A549 (cell line): ENCODE results near the gene RHOC. TPM values are rescaled to one million over a fixed set of nuclear protein-coding genes. Genes with fewer than 3 reads are reported as not detected.

Experiments used
- ATAC-seq, 2 experiments: fragments of 200-7000 bp in 1 of 2; fragments of >200 bp in 1 of 2; cut with Nextera tagmentation in 1 of 2; cut with Tn5 transposase in 1 of 2; 3 replicates each; pipeline versions ENCODE4 v1.8.0 to v1.9.1; 2018 to 2020; ENCODE audit warnings: mild to moderate bottlenecking in 1 of 2, moderate library complexity in 1 of 2
- CTCF ChIA-PET: fragments of 300-600 bp; sonication (Branson Sonifier 250); formaldehyde crosslinking; extraction: SDS; loops from one replicate; lab custom pipeline; 2021; ENCODE audit warnings: antibody characterized with exemption, inconsistent platforms; lab: Yijun Ruan, JAX
- POLR2A ChIA-PET: fragments of 350-600 bp; formaldehyde crosslinking; extraction: SDS; loops from one replicate; lab custom pipeline; 2021; ENCODE audit warnings: antibody characterized with exemption, inconsistent platforms; lab: Yijun Ruan, JAX
- DNase-seq, 2 experiments: peaks; one replicate each; pipeline versions ENCODE4 v3.0.0 to v3.0.0-alpha.2; 2011 to 2016; ENCODE audit warnings: low read depth in 1 of 2, low spot score in 1 of 2
- FAIRE-seq: peaks from 2 replicates; lab custom pipeline; 2011; peaks lifted over from hg19 to GRCh38; lab: Jason Lieb, UNC
- H3K27ac ChIP-seq, 2 experiments: fragments of >200 bp; sonication (Bioruptor Twin); formaldehyde crosslinking; 3 replicates each; pipeline ENCODE4 v1.5.1; 2016 to 2017
- H3K4me1 ChIP-seq: fragments of >200 bp; sonication (Bioruptor Twin); formaldehyde crosslinking; 3 replicates; pipeline ENCODE4 v1.6.1; 2016
- H3K4me2 ChIP-seq: fragments of >200 bp; sonication (Bioruptor Twin); formaldehyde crosslinking; 3 replicates; pipeline ENCODE4 v1.6.1; 2016
- H3K4me3 ChIP-seq: fragments of >200 bp; sonication (Bioruptor Twin); formaldehyde crosslinking; 3 replicates; pipeline ENCODE4 v1.5.1; 2016
- H3K9me3 ChIP-seq: fragments of >200 bp; sonication (Bioruptor Twin); formaldehyde crosslinking; 3 replicates; pipeline ENCODE4 v1.6.1; 2016
- CBX8 ChIP-seq: fragments of 200-600 bp; sonication (generic); IDR thresholded peaks from 2 replicates; pipeline ENCODE4 v1.6.1; 2016
- EHF ChIP-seq: fragments of 250-450 bp; sonication (Bioruptor Pico); IDR thresholded peaks from 2 replicates; pipeline ENCODE4 v1.5.0; 2020; ENCODE audit warnings: mild to moderate bottlenecking
- EP300 ChIP-seq, 2 experiments: fragments of >200 bp; sonication (Bioruptor Twin); formaldehyde crosslinking; IDR thresholded peaks; 2 replicates in 1 of 2; 3 replicates in 1 of 2; pipeline ENCODE4 v1.6.1; 2016 to 2017
- ESRRA ChIP-seq: fragments of 150-350 bp; IDR thresholded peaks from 2 replicates; pipeline ENCODE4 v1.6.1; 2014; ENCODE audit warnings: mild to moderate bottlenecking, low read length, borderline replicate concordance
- HEYL ChIP-seq: fragments of 250-450 bp; sonication (Bioruptor Pico); IDR thresholded peaks from 2 replicates; pipeline ENCODE4 v1.8.0; 2021; ENCODE audit warnings: mild to moderate bottlenecking, moderate library complexity
- HOXA7 ChIP-seq: fragments of 250-450 bp; sonication (Bioruptor Pico); IDR thresholded peaks from 2 replicates; pipeline ENCODE4 v1.5.0; 2020; ENCODE audit warnings: mild to moderate bottlenecking, moderate library complexity
- HOXB13 ChIP-seq: fragments of 250-450 bp; sonication (Bioruptor Pico); IDR thresholded peaks from 2 replicates; pipeline ENCODE4 v1.5.0; 2020; ENCODE audit warnings: low read depth, mild to moderate bottlenecking, moderate library complexity
- HOXB5 ChIP-seq: fragments of 250-450 bp; sonication (Bioruptor Pico); IDR thresholded peaks from 2 replicates; pipeline ENCODE4 v1.5.0; 2020; ENCODE audit warnings: mild to moderate bottlenecking, moderate library complexity
- JUNB ChIP-seq: fragments of >200 bp; sonication (Bioruptor Twin); formaldehyde crosslinking; IDR thresholded peaks from 2 replicates; pipeline ENCODE4 v1.6.1; 2016
- POLR2AphosphoS2 ChIP-seq: conservative IDR thresholded peaks from 2 replicates; pipeline ENCODE4 v1.6.1; 2012; ENCODE audit warnings: low read length, improper control_type of control experiment, inconsistent platforms
- RAD21 ChIP-seq, 2 experiments: fragments of >200 bp in 1 of 2; sonication (Bioruptor Twin) in 1 of 2; formaldehyde crosslinking in 1 of 2; IDR thresholded peaks in 1 of 2; conservative IDR thresholded peaks in 1 of 2; 2 replicates in 1 of 2; 3 replicates in 1 of 2; pipeline ENCODE4 v1.6.1; 2012 to 2018; ENCODE audit warnings: inconsistent platforms in 1 of 2
- RCOR1 ChIP-seq: fragments of 150-350 bp; IDR thresholded peaks from 2 replicates; pipeline ENCODE4 v1.6.1; 2014; ENCODE audit warnings: antibody characterized with exemption, low read length, low read depth
- RFX5 ChIP-seq: fragments of 450-650 bp; IDR thresholded peaks from 2 replicates; pipeline ENCODE4 v1.7.1; 2014; ENCODE audit warnings: antibody characterized with exemption, mild to moderate bottlenecking, moderate library complexity
- SMC3 ChIP-seq: fragments of >200 bp; sonication (Bioruptor Twin); formaldehyde crosslinking; IDR thresholded peaks from 3 replicates; pipeline ENCODE4 v1.6.1; 2018; ENCODE audit warnings: inconsistent platforms
- ZFP36 ChIP-seq: fragments of 450-650 bp; IDR thresholded peaks from 2 replicates; pipeline ENCODE4 v1.6.1; 2014; ENCODE audit warnings: borderline replicate concordance; ENCODE audit not compliant: partially characterized antibody
- ZNF302 ChIP-seq: fragments of 250-450 bp; sonication (Bioruptor Pico); IDR thresholded peaks from 2 replicates; pipeline ENCODE4 v1.9.0; 2021; ENCODE audit warnings: inconsistent platforms, mild to moderate bottlenecking, moderate library complexity
- ZSCAN20 ChIP-seq: fragments of 250-450 bp; sonication (Bioruptor Pico); IDR thresholded peaks from 2 replicates; pipeline ENCODE4 v1.8.0; 2022; ENCODE audit warnings: mild to moderate bottlenecking, moderate library complexity
- WGBS: methylation state at CpG from one replicate; pipeline ENCODE4 v1.1.6; 2017; ENCODE audit errors: missing lambda C conversion rate; 5-methylcytosine and 5-hydroxymethylcytosine counted together
- polyA plus RNA-seq, 4 experiments: library from polyadenylated mRNA; depleted of rRNA in 3 of 4; stranded (reverse); fragments of >200 nt; fragmentation: RNase III in 1 of 4; extraction: RNeasy Plus Mini Kit Qiagen cat#74134 plus additional on column Dnase treatment in 1 of 4; gene quantifications; 2 replicates in 3 of 4; 3 replicates in 1 of 4; pipeline ENCODE4 v1.2.3, GENCODE V29; 2011 to 2017
- TF ChIP-seq, protein P1 (sequence below): fragments of 250-450 bp; sonication (Bioruptor Pico); IDR thresholded peaks from 2 replicates; pipeline ENCODE4 v1.5.0; 2021; ENCODE audit warnings: mild to moderate bottlenecking, moderate library complexity, borderline replicate concordance
- TF ChIP-seq, protein P2 (sequence below): IDR thresholded peaks from 2 replicates; pipeline ENCODE4 v1.6.1; 2012
- TF ChIP-seq, protein P3 (sequence below): fragments of >200 bp; sonication (Bioruptor Twin); formaldehyde crosslinking; IDR thresholded peaks from 3 replicates; pipeline ENCODE4 v1.5.1; 2016
- TF ChIP-seq, protein P4 (sequence below): IDR thresholded peaks from 2 replicates; pipeline ENCODE4 v1.6.1; 2012
- TF ChIP-seq, protein P5 (sequence below): fragments of 450-650 bp; IDR thresholded peaks from 2 replicates; pipeline ENCODE4 v1.6.1; 2014; ENCODE audit warnings: antibody characterized with exemption
- TF ChIP-seq, protein P6 (sequence below): fragments of 150-350 bp; IDR thresholded peaks from 2 replicates; pipeline ENCODE4 v1.6.1; 2014; ENCODE audit warnings: low read depth, mild to moderate bottlenecking, low read length
- TF ChIP-seq, protein P7 (sequence below): fragments of 200-600 bp; sonication (generic); IDR thresholded peaks from 2 replicates; pipeline ENCODE4 v1.6.1; 2016; ENCODE audit warnings: antibody characterized with exemption, mild to moderate bottlenecking, moderate library complexity

RHOC gene
- polyA plus RNA-seq, 2 of the 4 experiments (the other 2 are of a cell fraction), result 255 to 296 TPM

DNA sequence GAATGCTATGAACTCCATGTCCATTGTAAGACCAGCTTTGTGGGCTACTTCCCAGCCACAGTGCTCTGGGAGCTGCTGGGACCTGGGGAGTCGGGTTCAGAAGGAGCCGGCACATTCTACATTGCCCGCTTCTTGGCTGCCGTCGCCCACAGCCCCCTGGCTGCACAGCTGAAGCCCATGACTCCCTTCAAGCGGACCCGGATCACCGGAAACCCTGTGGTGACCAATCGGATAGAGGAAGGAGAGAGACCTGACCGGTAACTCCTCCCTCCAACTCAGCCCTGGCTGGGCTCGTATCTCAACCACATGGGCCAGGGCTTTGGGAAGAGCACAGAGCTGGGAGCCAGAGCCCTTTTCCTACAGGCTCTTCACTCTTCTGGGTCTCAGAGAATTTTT, 17.1 kb downstream of the RHOC start:
- CTCF ChIA-PET, result interaction anchor here (0.6 kb wide), 1 partner anchor 299 kb away, joined by 3 read pairs; no protein-coding TSS in a partner anchor
- TF ChIP-seq EHF (no peak), POLR2AphosphoS2 (no peak), RCOR1 (no peak), CBX8 (no peak), ZFP36 (no peak), SMC3 (no peak), HOXB13 (CRISPR knock-in tag) (no peak), JUNB (no peak), ESRRA (no peak), ZNF302 (CRISPR knock-in tag) (no peak), ZSCAN20 (CRISPR knock-in tag) (no peak), HOXB5 (CRISPR knock-in tag) (no peak), HOXA7 (CRISPR knock-in tag) (no peak)
- TF ChIP-seq, protein P1, sequence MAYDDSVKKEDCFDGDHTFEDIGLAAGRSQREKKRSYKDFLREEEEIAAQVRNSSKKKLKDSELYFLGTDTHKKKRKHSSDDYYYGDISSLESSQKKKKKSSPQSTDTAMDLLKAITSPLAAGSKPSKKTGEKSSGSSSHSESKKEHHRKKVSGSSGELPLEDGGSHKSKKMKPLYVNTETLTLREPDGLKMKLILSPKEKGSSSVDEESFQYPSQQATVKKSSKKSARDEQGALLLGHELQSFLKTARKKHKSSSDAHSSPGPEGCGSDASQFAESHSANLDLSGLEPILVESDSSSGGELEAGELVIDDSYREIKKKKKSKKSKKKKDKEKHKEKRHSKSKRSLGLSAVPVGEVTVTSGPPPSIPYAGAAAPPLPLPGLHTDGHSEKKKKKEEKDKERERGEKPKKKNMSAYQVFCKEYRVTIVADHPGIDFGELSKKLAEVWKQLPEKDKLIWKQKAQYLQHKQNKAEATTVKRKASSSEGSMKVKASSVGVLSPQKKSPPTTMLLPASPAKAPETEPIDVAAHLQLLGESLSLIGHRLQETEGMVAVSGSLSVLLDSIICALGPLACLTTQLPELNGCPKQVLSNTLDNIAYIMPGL (CRISPR knock-in tag), result no peak
- TF ChIP-seq, protein P2, sequence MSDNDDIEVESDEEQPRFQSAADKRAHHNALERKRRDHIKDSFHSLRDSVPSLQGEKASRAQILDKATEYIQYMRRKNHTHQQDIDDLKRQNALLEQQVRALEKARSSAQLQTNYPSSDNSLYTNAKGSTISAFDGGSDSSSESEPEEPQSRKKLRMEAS, result no peak
- TF ChIP-seq, protein P3, sequence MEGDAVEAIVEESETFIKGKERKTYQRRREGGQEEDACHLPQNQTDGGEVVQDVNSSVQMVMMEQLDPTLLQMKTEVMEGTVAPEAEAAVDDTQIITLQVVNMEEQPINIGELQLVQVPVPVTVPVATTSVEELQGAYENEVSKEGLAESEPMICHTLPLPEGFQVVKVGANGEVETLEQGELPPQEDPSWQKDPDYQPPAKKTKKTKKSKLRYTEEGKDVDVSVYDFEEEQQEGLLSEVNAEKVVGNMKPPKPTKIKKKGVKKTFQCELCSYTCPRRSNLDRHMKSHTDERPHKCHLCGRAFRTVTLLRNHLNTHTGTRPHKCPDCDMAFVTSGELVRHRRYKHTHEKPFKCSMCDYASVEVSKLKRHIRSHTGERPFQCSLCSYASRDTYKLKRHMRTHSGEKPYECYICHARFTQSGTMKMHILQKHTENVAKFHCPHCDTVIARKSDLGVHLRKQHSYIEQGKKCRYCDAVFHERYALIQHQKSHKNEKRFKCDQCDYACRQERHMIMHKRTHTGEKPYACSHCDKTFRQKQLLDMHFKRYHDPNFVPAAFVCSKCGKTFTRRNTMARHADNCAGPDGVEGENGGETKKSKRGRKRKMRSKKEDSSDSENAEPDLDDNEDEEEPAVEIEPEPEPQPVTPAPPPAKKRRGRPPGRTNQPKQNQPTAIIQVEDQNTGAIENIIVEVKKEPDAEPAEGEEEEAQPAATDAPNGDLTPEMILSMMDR, result no peak
- 94% methylated on average over 8 of the region's 11 CpGs for WGBS

DNA sequence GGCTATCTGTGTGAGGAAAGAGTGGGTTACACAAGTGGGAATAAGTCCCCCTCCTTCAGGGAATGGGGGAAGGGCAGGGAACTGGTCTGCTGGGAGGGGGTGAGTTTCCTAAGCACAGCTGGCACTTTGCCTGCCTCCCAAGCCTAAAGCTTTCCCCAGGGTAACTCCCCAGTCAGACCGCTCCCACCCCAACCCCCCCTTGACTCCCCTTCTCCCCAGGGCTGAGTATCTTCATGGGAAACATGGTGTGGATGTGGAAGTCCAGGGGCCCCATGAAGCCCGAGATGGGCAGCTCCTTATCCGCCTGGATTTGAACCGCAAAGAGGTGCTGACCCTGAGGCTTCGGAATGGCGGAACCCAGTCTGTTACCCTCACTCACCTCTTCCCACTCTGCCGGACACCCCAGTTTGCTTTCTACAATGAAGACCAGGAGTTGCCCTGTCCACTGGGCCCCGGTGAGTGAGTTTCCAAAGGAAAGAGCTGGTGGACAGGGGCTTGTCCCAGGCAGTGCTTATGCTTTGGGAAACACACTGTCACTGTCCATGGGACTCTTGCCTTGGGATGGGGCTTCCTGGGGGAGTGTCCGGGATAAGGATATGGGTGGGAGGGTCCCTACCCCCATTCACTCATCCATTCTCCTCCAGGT, 17.6 kb downstream of the RHOC start:
- ATAC-seq, result no peak
- H3K4me1 ChIP-seq, result no peaks in the 10 kb centered on the region
- 75% methylated on average over 2 of the region's 9 CpGs for WGBS
- H3K4me3 ChIP-seq, result no peak overlapping the region
- DNase-seq, result no peak
- no peak overlapping the region for H3K27ac ChIP-seq
- POLR2A ChIA-PET, result no interaction called here
- no peaks in the 10 kb centered on the region for H3K9me3 ChIP-seq
- TF ChIP-seq EP300 (IDR thresholded peaks at IDR 0.05), result no peak
- no peak for TF ChIP-seq HOXB13 (CRISPR knock-in tag)
- TF ChIP-seq HEYL, result no peak
- TF ChIP-seq, protein P4, sequence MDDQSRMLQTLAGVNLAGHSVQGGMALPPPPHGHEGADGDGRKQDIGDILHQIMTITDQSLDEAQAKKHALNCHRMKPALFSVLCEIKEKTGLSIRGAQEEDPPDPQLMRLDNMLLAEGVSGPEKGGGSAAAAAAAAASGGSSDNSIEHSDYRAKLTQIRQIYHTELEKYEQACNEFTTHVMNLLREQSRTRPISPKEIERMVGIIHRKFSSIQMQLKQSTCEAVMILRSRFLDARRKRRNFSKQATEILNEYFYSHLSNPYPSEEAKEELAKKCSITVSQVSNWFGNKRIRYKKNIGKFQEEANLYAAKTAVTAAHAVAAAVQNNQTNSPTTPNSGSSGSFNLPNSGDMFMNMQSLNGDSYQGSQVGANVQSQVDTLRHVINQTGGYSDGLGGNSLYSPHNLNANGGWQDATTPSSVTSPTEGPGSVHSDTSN, result no peak
- TF ChIP-seq, protein P5, sequence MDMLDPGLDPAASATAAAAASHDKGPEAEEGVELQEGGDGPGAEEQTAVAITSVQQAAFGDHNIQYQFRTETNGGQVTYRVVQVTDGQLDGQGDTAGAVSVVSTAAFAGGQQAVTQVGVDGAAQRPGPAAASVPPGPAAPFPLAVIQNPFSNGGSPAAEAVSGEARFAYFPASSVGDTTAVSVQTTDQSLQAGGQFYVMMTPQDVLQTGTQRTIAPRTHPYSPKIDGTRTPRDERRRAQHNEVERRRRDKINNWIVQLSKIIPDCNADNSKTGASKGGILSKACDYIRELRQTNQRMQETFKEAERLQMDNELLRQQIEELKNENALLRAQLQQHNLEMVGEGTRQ, result no peak
- TF ChIP-seq, protein P6, sequence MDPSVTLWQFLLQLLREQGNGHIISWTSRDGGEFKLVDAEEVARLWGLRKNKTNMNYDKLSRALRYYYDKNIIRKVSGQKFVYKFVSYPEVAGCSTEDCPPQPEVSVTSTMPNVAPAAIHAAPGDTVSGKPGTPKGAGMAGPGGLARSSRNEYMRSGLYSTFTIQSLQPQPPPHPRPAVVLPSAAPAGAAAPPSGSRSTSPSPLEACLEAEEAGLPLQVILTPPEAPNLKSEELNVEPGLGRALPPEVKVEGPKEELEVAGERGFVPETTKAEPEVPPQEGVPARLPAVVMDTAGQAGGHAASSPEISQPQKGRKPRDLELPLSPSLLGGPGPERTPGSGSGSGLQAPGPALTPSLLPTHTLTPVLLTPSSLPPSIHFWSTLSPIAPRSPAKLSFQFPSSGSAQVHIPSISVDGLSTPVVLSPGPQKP, result no peak
- no peak for TF ChIP-seq RFX5
- no peak for TF ChIP-seq RAD21 (conservative IDR thresholded peaks at IDR 0.05 in 1 of 2, IDR thresholded peaks at IDR 0.05 in 1 of 2)
- TF ChIP-seq JUNB, result no peak
- TF ChIP-seq, protein P7, sequence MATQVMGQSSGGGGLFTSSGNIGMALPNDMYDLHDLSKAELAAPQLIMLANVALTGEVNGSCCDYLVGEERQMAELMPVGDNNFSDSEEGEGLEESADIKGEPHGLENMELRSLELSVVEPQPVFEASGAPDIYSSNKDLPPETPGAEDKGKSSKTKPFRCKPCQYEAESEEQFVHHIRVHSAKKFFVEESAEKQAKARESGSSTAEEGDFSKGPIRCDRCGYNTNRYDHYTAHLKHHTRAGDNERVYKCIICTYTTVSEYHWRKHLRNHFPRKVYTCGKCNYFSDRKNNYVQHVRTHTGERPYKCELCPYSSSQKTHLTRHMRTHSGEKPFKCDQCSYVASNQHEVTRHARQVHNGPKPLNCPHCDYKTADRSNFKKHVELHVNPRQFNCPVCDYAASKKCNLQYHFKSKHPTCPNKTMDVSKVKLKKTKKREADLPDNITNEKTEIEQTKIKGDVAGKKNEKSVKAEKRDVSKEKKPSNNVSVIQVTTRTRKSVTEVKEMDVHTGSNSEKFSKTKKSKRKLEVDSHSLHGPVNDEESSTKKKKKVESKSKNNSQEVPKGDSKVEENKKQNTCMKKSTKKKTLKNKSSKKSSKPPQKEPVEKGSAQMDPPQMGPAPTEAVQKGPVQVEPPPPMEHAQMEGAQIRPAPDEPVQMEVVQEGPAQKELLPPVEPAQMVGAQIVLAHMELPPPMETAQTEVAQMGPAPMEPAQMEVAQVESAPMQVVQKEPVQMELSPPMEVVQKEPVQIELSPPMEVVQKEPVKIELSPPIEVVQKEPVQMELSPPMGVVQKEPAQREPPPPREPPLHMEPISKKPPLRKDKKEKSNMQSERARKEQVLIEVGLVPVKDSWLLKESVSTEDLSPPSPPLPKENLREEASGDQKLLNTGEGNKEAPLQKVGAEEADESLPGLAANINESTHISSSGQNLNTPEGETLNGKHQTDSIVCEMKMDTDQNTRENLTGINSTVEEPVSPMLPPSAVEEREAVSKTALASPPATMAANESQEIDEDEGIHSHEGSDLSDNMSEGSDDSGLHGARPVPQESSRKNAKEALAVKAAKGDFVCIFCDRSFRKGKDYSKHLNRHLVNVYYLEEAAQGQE, result no peak
- CTCF ChIA-PET, result interaction anchor here (0.6 to 1.3 kb wide), 3 partner anchors 14 to 299 kb away, joined by 3 read pairs; no protein-coding TSS in a partner anchor
- no peak overlapping the region for H3K4me2 ChIP-seq
- FAIRE-seq, result no peak

More for the DNA sequence above, 17.1 kb downstream of the RHOC start:
- ATAC-seq, result no peak
- no peak overlapping the region for H3K4me3 ChIP-seq
- no peak overlapping the region for H3K4me2 ChIP-seq
- FAIRE-seq, result no peak
- no peak overlapping the region for H3K27ac ChIP-seq
- POLR2A ChIA-PET, result no interaction called here
- no peak for DNase-seq
- no peaks in the 10 kb centered on the region for H3K9me3 ChIP-seq
- no peaks in the 10 kb centered on the region for H3K4me1 ChIP-seq
